Thoracic aorta (tissue), 2 donors: ENCODE measurements around the gene CTNNBIP1. TPM values are rescaled to one million over a fixed set of nuclear protein-coding genes. Genes with fewer than 3 reads are reported as not detected.

ENCODE experiments used
- ATAC-seq: fragments of 150-250 bp; one replicate; pipeline ENCODE4 v1.8.0; 2017; ENCODE audit warnings: low read depth; ENCODE audit not compliant: insufficient number of reproducible peaks, low FRiP score
- DNase-seq: peaks from one replicate; pipeline ENCODE4 v3.0.0-alpha.2; 2020; ENCODE audit warnings: low spot score
- H3K27ac ChIP-seq, 2 donors: fragments of 200-600 bp; sonication (generic); 1 replicate in 1 of 2; 2 replicates in 1 of 2; pipeline ENCODE4 v1.5.1; 2016; ENCODE audit warnings: mild to moderate bottlenecking in 2 of 2, moderate library complexity in 2 of 2
- H3K27me3 ChIP-seq: fragments of 200-600 bp; sonication (generic); replicated peaks from 2 replicates; pipeline ENCODE4 v1.6.0; 2016; ENCODE audit warnings: mild to moderate bottlenecking; ENCODE audit not compliant: insufficient read depth
- H3K36me3 ChIP-seq: fragments of 200-600 bp; sonication (generic); one replicate; pipeline ENCODE4 v1.5.1; 2016
- H3K4me1 ChIP-seq, 2 donors: fragments of 200-600 bp; sonication (generic); 1 replicate in 1 of 2; 2 replicates in 1 of 2; pipeline versions ENCODE4 v1.5.1 to v1.6.0; 2016; ENCODE audit warnings: low read depth in 2 of 2, mild to moderate bottlenecking in 1 of 2; ENCODE audit not compliant: control insufficient read depth in 1 of 2
- H3K4me3 ChIP-seq: fragments of 200-600 bp; sonication (generic); 2 replicates; pipeline ENCODE4 v1.5.1; 2016; ENCODE audit warnings: mild to moderate bottlenecking
- H3K9me3 ChIP-seq: fragments of 200-600 bp; sonication (generic); 2 replicates; pipeline ENCODE4 v1.5.1; 2016
- CTCF ChIP-seq: fragments of 200-600 bp; sonication (generic); IDR thresholded peaks from one replicate; pipeline ENCODE4 v1.5.1; 2019; ENCODE audit warnings: antibody characterized with exemption
- total RNA-seq, 2 donors: library from RNA; depleted of rRNA; stranded (reverse); fragments of >200 nt; gene quantifications; one replicate each; pipeline versions ENCODE4 v1.1.0 to v1.2.3, GENCODE V29; 2016

CTNNBIP1 gene
- total RNA-seq, 2 donors from 2014 or later, result 13.4 to 22.3 TPM

DNA sequence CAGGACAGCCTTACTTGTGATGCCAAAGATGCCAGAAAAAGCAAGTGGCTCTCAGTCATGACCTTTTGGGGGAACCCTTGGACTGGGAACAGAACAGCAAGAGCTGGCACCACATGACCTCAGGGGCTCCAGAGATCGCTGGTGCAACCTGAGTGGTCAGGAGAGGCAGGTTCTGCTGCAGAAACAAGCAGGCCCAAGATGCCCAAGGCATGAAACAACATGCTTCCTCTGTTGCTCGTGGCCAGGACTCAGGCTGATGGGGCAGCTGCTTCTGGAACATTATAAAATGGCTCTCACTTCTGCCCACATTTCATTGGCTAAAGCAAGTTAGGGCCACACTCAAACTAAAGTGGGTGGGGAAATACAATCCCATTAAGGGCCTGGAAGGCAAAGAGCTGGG, 68.6 kb downstream of the CTNNBIP1 start:
- Histone ChIP-seq H3K27ac (no peak overlapping the region), H3K27me3 (no peaks in the 10 kb centered on the region), H3K9me3 (no peaks in the 10 kb centered on the region), H3K4me1 (peaks cover 6 to 26% of the 10 kb centered on the region in 2 donors), H3K36me3 (no peaks in the 10 kb centered on the region), H3K4me3 (no peak overlapping the region)
- no peak for TF ChIP-seq CTCF
- DNase-seq (no peak), ATAC-seq (no peak)

DNA sequence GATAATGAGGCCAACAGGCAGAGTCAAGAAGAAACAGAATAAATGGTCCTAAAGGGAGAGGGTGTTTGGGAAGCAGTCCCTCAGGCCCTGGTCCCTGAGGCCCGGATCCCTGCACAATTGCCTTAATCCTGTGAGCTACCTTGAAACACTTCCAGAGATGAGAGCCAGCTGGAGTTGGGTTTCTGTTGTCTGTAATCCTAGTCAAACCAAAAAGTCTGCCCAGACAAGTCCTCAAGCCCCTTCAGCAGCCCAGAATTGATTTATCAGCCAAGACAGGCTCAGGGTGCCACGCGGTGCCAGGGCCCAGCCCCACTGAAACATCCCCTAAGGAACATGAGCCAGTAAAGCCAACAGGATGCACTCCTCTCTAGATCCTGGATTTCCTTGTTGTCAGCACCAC, 69.9 kb downstream of the CTNNBIP1 start:
- H3K4me3 ChIP-seq, result no peak overlapping the region
- H3K9me3 ChIP-seq, result no peaks in the 10 kb centered on the region
- H3K4me1 ChIP-seq, result peaks cover 6 to 38% of the 10 kb centered on the region in 2 donors
- no peaks in the 10 kb centered on the region for H3K27me3 ChIP-seq
- TF ChIP-seq CTCF, result no peak
- H3K36me3 ChIP-seq, result no peaks in the 10 kb centered on the region
- no peak for DNase-seq
- ATAC-seq, result no peak
- H3K27ac ChIP-seq, result no peak overlapping the region

DNA sequence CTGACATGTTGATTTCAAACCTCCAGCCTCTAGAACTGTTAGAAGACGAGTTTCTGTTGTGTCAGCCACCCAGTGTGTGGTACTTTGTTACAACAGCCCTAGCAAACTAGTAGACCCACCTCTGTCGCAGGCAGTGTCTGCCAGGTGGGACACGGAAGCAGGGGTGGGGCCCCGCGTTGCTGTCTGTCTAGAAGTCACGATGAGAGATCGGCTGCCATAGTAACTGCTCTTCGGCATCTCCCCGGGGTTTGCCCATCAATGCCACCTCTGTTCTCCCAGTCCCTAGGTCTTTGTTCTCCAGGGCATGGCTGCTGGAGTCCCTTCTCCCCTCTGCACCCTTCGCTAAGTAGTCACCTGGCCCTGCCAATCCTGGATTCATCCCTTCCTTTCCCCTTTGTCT, 71.1 kb downstream of the CTNNBIP1 start:
- DNase-seq (no peak), ATAC-seq (no peak)
- H3K4me3 ChIP-seq, result no peak overlapping the region
- no peaks in the 10 kb centered on the region for H3K27me3 ChIP-seq
- no peaks in the 10 kb centered on the region for H3K9me3 ChIP-seq
- H3K27ac ChIP-seq, result no peak overlapping the region
- TF ChIP-seq CTCF, result no peak
- peaks cover 6 to 30% of the 10 kb centered on the region in 2 donors for H3K4me1 ChIP-seq
- H3K36me3 ChIP-seq, result no peaks in the 10 kb centered on the region

- TF ChIP-seq CTCF, result no peak
- H3K27ac ChIP-seq, result no peak overlapping the region
- no peak overlapping the region for H3K4me3 ChIP-seq
- no peak for ATAC-seq
- H3K4me1 ChIP-seq, result peaks cover 0 to 12% of the 10 kb centered on the region in 2 donors
- no peaks in the 10 kb centered on the region for H3K27me3 ChIP-seq
- H3K9me3 ChIP-seq, result no peaks in the 10 kb centered on the region
- DNase-seq, result no peak
- no peaks in the 10 kb centered on the region for H3K36me3 ChIP-seq
These were observed 73.5 kb downstream of the CTNNBIP1 start for GRCh38 chr1:9836632-9836960.

DNA sequence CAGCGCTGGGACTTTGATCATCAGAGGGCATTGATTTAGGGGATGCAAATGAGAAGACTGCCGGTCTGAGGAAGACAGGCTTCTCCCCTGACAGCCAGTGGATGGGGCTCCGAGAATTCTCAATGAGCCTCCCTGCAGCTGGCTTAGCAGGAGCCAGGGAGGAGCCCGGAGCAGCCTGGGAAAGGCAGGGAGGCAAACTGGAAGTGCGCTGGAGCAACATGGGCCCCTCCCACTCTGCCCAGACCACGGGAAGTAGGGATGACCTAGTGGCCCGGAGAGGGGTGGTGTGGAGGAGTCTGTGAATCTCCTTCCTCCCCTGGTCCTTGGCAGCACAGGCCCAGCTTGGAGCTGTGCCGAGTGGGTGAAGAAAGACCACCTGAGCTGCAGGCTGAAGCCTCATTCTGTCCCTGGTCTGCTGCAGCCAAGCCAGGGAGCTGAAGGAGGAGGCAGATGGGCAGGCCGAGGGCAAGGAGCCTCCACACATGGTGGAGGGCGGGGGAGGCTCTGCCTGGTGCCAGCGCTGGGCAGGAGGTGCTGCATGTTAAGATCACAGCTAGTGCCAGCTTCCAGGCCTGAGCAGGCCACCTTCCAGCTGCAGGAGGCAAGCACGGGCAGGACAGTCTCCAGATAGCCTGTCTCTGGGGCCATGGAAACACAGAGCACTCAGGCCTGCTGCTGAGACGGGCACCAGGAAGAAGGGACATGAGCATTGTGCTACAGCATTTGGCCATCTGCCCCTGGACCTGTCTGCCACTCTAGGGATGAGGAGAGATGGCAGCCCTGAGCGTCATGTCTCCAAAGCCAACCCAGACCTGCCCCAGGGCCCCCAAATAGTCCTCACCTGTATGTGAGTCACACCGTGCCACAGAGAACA, 74.1 kb downstream of the CTNNBIP1 start:
- peak overlapping the region; percentile 20 for H3K4me3 ChIP-seq
- no peaks in the 10 kb centered on the region for H3K27me3 ChIP-seq
- DNase-seq (no peak), ATAC-seq (no peak)
- no peak for TF ChIP-seq CTCF
- peaks cover 0 to 12% of the 10 kb centered on the region in 2 donors for H3K4me1 ChIP-seq
- no peak overlapping the region for H3K27ac ChIP-seq
- no peaks in the 10 kb centered on the region for H3K36me3 ChIP-seq
- H3K9me3 ChIP-seq, result no peaks in the 10 kb centered on the region
